HG02759 (cell line): ENCODE results near the gene CYP24A1.

Experiments
- ATAC-seq: cut with Tn5 transposase; IDR thresholded peaks from one replicate; pipeline ENCODE4 v1.9.1; 2021; ENCODE audit warnings: mild to moderate bottlenecking, moderate library complexity; ENCODE audit not compliant: unreplicated experiment

The CYP24A1 gene

GRCh38 chr20:54116550-54117235 lies 57.1 kb downstream of the CYP24A1 start:
- ATAC-seq, result no peak

DNA sequence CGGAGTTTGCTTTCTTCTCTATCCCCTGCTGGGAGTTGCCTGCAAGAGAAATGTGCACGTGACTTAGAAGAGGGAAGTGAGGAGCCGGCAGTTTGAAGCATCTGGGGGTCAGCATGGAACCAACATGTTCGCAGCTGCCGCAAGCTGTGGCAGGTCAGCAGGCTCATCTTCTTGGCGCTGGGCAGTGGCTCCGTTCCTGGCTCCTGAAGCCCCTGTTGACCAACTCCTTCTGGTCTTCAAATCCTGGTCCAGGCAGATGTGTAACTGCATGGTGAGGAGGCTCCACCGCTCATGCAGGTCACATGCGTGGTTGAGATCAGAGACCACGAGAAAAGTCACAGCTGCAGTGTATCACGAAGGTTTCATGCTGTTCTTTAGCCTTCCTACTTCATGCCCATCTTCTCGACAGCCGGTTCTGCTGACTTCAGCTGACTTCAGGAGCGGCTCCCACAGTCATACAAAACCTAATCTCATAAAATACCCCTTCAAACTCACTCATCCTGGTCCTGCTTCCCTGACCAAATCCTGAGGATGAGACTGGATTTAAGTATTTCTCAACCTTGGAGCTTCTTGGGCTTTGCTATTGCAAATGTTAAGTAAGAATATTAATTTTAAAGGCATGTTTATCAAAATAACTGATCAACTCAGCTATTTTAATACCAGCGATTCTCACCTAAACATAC lies 58.5 kb downstream of the CYP24A1 start:
- no peak for ATAC-seq

- ATAC-seq, result no peak
These were observed 59.7 kb downstream of the CYP24A1 start for GRCh38 chr20:54114109-54114508.

GRCh38 chr20:54113566-54113965 lies 60.2 kb downstream of the CYP24A1 start:
- ATAC-seq, result no peak

GRCh38 chr20:54112221-54112884 lies 61.4 kb downstream of the CYP24A1 start:
- no peak for ATAC-seq

GRCh38 chr20:54111460-54111859 lies 62.3 kb downstream of the CYP24A1 start:
- ATAC-seq, result no peak

- no peak for ATAC-seq
These were observed 63.3 kb downstream of the CYP24A1 start for GRCh38 chr20:54110457-54110856.

DNA sequence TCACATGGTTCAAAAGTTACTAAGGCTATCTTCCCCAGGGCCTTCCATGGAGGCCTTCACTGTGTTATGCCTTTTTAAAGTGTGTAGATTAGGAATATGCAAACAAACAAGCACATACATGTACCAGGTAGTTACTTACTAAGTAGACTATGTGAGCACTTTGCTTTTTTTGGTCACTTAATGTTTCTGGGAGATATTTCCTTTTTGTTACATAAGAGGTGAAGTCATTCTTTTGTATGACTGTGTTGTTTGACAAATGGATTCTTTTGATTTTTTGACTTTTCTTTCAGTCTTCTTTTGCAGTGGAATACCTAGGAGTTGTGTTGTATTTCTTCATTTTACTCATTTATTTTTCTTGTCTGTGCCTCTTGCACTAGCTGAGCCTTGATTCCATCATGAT lies 63.7 kb downstream of the CYP24A1 start:
- no peak for ATAC-seq

DNA sequence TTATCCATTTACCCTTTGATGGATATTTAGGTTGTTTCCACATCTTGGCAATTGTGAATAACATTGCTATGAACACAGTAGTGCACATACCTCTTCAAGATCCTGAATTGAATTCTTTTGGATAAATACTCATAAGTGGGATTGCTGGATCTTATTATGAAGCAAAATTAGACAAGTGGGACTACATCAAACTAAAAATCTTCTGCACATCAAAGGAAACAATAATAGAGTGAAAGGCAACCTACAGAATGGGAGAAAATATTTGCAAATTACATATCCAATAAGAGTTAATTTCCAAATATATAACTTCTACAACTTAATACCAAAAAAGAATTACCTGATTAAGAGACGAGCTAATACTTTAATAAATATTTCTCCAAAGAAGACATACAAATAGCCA lies 65.0 kb downstream of the CYP24A1 start:
- ATAC-seq, result no peak

GRCh38 chr20:54108326-54108642 lies 65.5 kb downstream of the CYP24A1 start:
- no peak for ATAC-seq

GRCh38 chr20:54107600-54108325 lies 66.0 kb downstream of the CYP24A1 start:
- no peak for ATAC-seq

- no peak for ATAC-seq
These were observed 66.6 kb downstream of the CYP24A1 start for GRCh38 chr20:54107181-54107580.

- no peak for ATAC-seq
These were observed 67.6 kb downstream of the CYP24A1 start for GRCh38 chr20:54106162-54106561.

GRCh38 chr20:54105653-54106052 lies 68.1 kb downstream of the CYP24A1 start:
- ATAC-seq, result no peak

- no peak for ATAC-seq
These were observed 69.0 kb downstream of the CYP24A1 start for GRCh38 chr20:54104781-54105180.

DNA sequence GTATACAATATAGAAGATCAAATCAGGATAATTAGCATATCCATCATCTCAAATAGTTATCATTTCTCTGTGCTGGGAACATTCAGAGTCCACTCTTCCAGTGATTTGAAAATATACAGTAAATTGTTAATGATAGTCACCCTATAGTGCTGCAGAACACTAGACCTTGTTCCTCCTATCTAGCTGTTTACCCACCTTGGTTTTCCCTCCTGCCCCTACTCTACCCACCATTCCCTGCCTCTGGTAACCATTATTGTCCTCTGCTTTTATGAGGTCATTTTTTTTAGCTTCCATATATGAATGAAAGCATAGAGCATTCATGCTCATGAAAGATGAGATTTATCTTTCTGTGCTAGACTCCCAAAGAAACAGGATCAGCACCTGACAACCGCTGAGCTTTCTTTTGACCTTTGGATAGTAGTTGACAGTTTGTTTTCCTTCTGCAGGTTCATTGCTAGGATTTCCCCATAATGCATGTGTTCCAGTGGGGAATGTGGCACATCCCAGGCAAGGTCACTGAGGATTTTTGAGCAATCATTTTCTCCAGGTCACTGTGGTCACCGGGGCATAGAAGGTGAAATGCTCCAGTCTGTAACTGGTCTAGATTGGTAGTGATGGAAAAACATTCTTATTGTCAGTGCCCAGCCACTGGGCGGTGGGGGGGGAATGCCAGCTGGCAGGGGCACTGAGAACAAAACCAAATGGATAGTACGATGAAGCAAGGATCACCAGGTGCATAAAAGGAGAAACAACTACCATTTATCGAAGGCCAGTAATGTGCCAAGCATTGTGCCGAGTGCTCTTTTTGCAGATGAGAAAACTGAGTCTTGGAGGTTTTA lies 69.8 kb downstream of the CYP24A1 start:
- no peak for ATAC-seq
